CD4-positive, alpha-beta T cell treated with Interleukin-6 for 4 hours (primary cell): Measurements from ENCODE around the gene DISC1.
A peak's percentile ranks its signal among the peaks of the same experiment; 100 is the strongest.

Experiments used
- DNase-seq: peaks from one replicate; pipeline ENCODE4 v3.0.0-alpha.2; 2020; ENCODE audit warnings: mixed read lengths

Gene DISC1

GRCh38 chr1:231861541-231862481 lies 235.2 kb downstream of the DISC1 start:
- DNase-seq, result no peak

GRCh38 chr1:231862611-231863010 lies 236.0 kb downstream of the DISC1 start:
- no peak for DNase-seq

GRCh38 chr1:231865331-231865730 lies 238.7 kb downstream of the DISC1 start:
- no peak for DNase-seq

- peak; percentile 68 for DNase-seq
Observed at GRCh38 chr1:231866392-231867331, 240.1 kb downstream of the DISC1 start.

- no peak for DNase-seq
Observed at GRCh38 chr1:231867607-231868006, 241.0 kb downstream of the DISC1 start.

- no peak for DNase-seq
Observed at GRCh38 chr1:231869364-231869763, 242.8 kb downstream of the DISC1 start.

- DNase-seq, result no peak
Observed at GRCh38 chr1:231871471-231871870, 244.9 kb downstream of the DISC1 start.

- DNase-seq, result no peak
Observed at GRCh38 chr1:231871878-231872277, 245.3 kb downstream of the DISC1 start.

GRCh38 chr1:231872461-231872910 lies 245.9 kb downstream of the DISC1 start:
- no peak for DNase-seq

GRCh38 chr1:231878737-231879136 lies 252.1 kb downstream of the DISC1 start:
- no peak for DNase-seq

- DNase-seq, result no peak
Observed at GRCh38 chr1:231879296-231879695, 252.7 kb downstream of the DISC1 start.

GRCh38 chr1:231882333-231882732 lies 255.7 kb downstream of the DISC1 start:
- no peak for DNase-seq

- DNase-seq, result no peak
Observed at GRCh38 chr1:231882790-231883189, 256.2 kb downstream of the DISC1 start.

GRCh38 chr1:231883382-231883781 lies 256.8 kb downstream of the DISC1 start:
- no peak for DNase-seq

GRCh38 chr1:231885209-231885854 lies 258.7 kb downstream of the DISC1 start:
- no peak for DNase-seq

GRCh38 chr1:231887166-231887565 lies 260.6 kb downstream of the DISC1 start:
- DNase-seq, result no peak

GRCh38 chr1:231887866-231888265 lies 261.3 kb downstream of the DISC1 start:
- no peak for DNase-seq

GRCh38 chr1:231890791-231891190 lies 264.2 kb downstream of the DISC1 start:
- no peak for DNase-seq

- no peak for DNase-seq
Observed at GRCh38 chr1:231893400-231894102, 267.0 kb downstream of the DISC1 start.

- no peak for DNase-seq
Observed at GRCh38 chr1:231896806-231897205, 270.2 kb downstream of the DISC1 start.

- no peak for DNase-seq
Observed at GRCh38 chr1:231899046-231899445, 272.5 kb downstream of the DISC1 start.
